ENCODE measurements around the gene DGKH.
"Not testable (repeated sequence)": the region's sequence is repeated elsewhere in the genome, so short reads cannot be mapped to it uniquely, and the experiment has no call there.

DGKH gene

GRCh38 chr13:42151781-42152180, 103.3 kb downstream of the DGKH start:
- in situ Hi-C loops (cut with HindIII; ENCODE audit: low sequenced_read_pairs) = no loop called here

GRCh38 chr13:42152495-42152894, 104.0 kb downstream of the DGKH start:
- in situ Hi-C loops (cut with HindIII; ENCODE audit: low sequenced_read_pairs) = no loop called here

GRCh38 chr13:42153199-42154113, 105.0 kb downstream of the DGKH start:
- in situ Hi-C loops (cut with HindIII; ENCODE audit: low sequenced_read_pairs) = no loop called here

- in situ Hi-C loops (cut with HindIII; ENCODE audit: low sequenced_read_pairs) = no loop called here
These were observed 106.8 kb downstream of the DGKH start for GRCh38 chr13:42155251-42155650.

- in situ Hi-C loops (cut with HindIII; ENCODE audit: low sequenced_read_pairs) = not testable (repeated sequence)
These were observed 114.9 kb downstream of the DGKH start for GRCh38 chr13:42163338-42163737.

- in situ Hi-C loops (cut with HindIII; ENCODE audit: low sequenced_read_pairs) = not testable (repeated sequence)
These were observed 115.5 kb downstream of the DGKH start for GRCh38 chr13:42163910-42164309.

GRCh38 chr13:42164557-42165125, 116.2 kb downstream of the DGKH start:
- in situ Hi-C loops (cut with HindIII; ENCODE audit: low sequenced_read_pairs) = no loop called here

GRCh38 chr13:42168496-42168895, 120.0 kb downstream of the DGKH start:
- in situ Hi-C loops (cut with HindIII; ENCODE audit: low sequenced_read_pairs) = no loop called here

- in situ Hi-C loops (cut with HindIII; ENCODE audit: low sequenced_read_pairs) = no loop called here
These were observed 121.6 kb downstream of the DGKH start for GRCh38 chr13:42170029-42170428.

- in situ Hi-C loops (cut with HindIII; ENCODE audit: low sequenced_read_pairs) = no loop called here
These were observed 125.4 kb downstream of the DGKH start for GRCh38 chr13:42173789-42174343.

GRCh38 chr13:42174344-42175162, 126.1 kb downstream of the DGKH start:
- in situ Hi-C loops (cut with HindIII; ENCODE audit: low sequenced_read_pairs) = no loop called here

GRCh38 chr13:42176294-42176693, 127.8 kb downstream of the DGKH start:
- in situ Hi-C loops (cut with HindIII; ENCODE audit: low sequenced_read_pairs) = no loop called here

GRCh38 chr13:42177189-42177588, 128.7 kb downstream of the DGKH start:
- in situ Hi-C loops (cut with HindIII; ENCODE audit: low sequenced_read_pairs) = no loop called here

GRCh38 chr13:42181381-42181953, 133.0 kb downstream of the DGKH start:
- in situ Hi-C loops (cut with HindIII; ENCODE audit: low sequenced_read_pairs) = no loop called here

- in situ Hi-C loops (cut with HindIII; ENCODE audit: low sequenced_read_pairs) = no loop called here
These were observed 140.6 kb downstream of the DGKH start for GRCh38 chr13:42189061-42189460.

GRCh38 chr13:42190529-42190928, 142.1 kb downstream of the DGKH start:
- in situ Hi-C loops (cut with HindIII; ENCODE audit: low sequenced_read_pairs) = loop anchor here (10.0 kb wide), 1 partner anchor 56 kb away; no protein-coding TSS in a partner anchor

GRCh38 chr13:42211704-42212464, 163.4 kb downstream of the DGKH start:
- in situ Hi-C loops (cut with HindIII; ENCODE audit: low sequenced_read_pairs) = no loop called here

- in situ Hi-C loops (cut with HindIII; ENCODE audit: low sequenced_read_pairs) = no loop called here
These were observed 166.0 kb downstream of the DGKH start for GRCh38 chr13:42214446-42214845.

GRCh38 chr13:42215578-42216421, 167.4 kb downstream of the DGKH start:
- in situ Hi-C loops (cut with HindIII; ENCODE audit: low sequenced_read_pairs) = no loop called here
